ENCODE measurements around the gene PLXDC1.

The PLXDC1 gene

GRCh38 chr17:39104046-39104445 is 47.4 kb downstream of the PLXDC1 start:
- TF ChIP-seq CTCF (IDR thresholded peaks at IDR 0.05; ENCODE audit: low read depth, low read length, missing control alignments), result no peak
- H3K36me3 ChIP-seq (replicated peaks), result no peaks in the 10 kb centered on the region
- no peak overlapping the region for H3K27ac ChIP-seq
- peaks cover 9% of the 10 kb centered on the region for H3K27me3 ChIP-seq (replicated peaks)
- in situ Hi-C loops (cut with HindIII; ENCODE audit: low pct_ligation_motif_present, low sequenced_read_pairs), result no loop called here
- H3K4me3 ChIP-seq (ENCODE audit: low read depth, low read length), result no peak overlapping the region
- DNase-seq, result peak; percentile 63

DNA sequence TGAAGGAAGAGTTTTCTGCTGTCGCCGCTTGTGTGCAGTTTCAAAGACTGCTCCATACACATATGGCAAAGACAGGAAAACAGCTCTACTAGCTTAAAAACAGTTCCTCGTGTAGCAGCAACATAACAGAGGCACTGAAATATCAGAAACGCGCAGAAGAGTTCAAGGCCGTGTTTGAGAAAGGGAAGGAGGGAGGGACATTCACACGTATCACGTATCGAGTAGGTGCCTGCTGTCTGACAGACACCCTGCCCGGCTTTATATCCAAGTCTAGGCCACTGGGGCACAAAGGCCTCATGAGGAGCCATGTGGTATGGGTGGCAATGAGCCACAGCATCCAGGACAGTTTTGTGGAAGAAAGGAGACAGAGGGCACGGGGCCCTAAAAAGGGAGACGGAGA is 50.3 kb downstream of the PLXDC1 start:
- H3K4me3 ChIP-seq (ENCODE audit: low read depth, low read length), result no peak overlapping the region
- DNase-seq, result no peak
- peaks cover 4% of the 10 kb centered on the region for H3K27me3 ChIP-seq (replicated peaks)
- no peak overlapping the region for H3K27ac ChIP-seq
- no peaks in the 10 kb centered on the region for H3K36me3 ChIP-seq (replicated peaks)
- in situ Hi-C loops (cut with HindIII; ENCODE audit: low pct_ligation_motif_present, low sequenced_read_pairs), result no loop called here
- TF ChIP-seq CTCF (IDR thresholded peaks at IDR 0.05; ENCODE audit: low read depth, low read length, missing control alignments), result no peak

DNA sequence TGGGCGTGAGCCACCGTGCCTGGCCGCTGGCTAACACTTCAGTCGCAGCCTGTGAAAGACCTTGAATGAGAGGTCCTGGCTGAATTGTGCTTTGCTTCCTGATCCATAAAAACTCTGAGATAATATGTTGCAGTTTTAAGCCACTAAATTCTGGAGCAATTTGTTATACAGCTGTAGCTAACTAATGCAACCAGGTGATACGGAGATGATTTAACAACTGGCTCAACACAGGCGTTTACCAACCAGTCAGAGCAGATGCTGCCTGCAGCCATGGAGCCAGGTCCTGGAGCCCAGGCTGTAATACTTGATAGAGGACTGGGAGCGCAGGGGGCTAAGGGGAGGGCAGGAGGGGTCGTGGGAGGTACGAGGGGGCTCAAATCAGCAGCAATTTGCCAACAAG is 50.9 kb downstream of the PLXDC1 start:
- DNase-seq, result no peak
- Histone ChIP-seq H3K36me3 (replicated peaks) (no peaks in the 10 kb centered on the region), H3K27me3 (replicated peaks) (peaks cover 4% of the 10 kb centered on the region), H3K4me3 (ENCODE audit: low read depth, low read length) (no peak overlapping the region), H3K27ac (no peak overlapping the region)
- in situ Hi-C loops (cut with HindIII; ENCODE audit: low pct_ligation_motif_present, low sequenced_read_pairs), result no loop called here
- no peak for TF ChIP-seq CTCF (IDR thresholded peaks at IDR 0.05; ENCODE audit: low read depth, low read length, missing control alignments)

DNA sequence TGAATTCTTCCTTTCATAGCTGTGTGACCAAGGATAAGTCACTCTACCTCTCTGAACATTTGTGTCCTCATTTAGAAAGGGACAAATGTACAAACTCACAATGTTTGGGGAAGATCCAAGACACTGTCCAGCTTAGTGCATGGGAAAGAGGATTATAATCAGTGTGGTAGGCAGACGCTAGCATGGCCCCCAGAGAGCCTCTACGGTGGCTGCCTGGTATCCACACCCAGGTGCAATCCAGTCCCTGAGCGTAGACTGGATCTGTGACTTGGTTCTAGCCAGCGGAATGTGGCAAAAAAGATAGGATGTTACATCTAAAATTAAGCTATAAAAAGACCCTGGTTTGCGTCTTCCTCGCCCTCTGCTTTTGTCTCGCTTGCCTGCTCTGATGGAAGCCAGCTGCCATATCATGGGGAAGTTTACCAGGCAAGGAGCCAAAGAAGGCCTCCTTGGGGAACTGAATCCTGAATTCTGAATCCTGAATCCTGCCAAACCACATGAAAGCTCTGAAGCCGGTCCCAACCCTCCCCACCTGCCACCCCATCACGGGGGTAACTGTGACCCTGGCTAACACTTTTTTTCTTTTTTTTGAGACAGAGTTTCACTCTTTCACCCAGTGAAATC is 51.7 kb downstream of the PLXDC1 start:
- in situ Hi-C loops (cut with HindIII; ENCODE audit: low pct_ligation_motif_present, low sequenced_read_pairs), result no loop called here
- DNase-seq, result no peak
- peaks cover 4% of the 10 kb centered on the region for H3K27me3 ChIP-seq (replicated peaks)
- no peak overlapping the region for H3K4me3 ChIP-seq (ENCODE audit: low read depth, low read length)
- no peaks in the 10 kb centered on the region for H3K36me3 ChIP-seq (replicated peaks)
- TF ChIP-seq CTCF (IDR thresholded peaks at IDR 0.05; ENCODE audit: low read depth, low read length, missing control alignments), result no peak
- H3K27ac ChIP-seq, result no peak overlapping the region

DNA sequence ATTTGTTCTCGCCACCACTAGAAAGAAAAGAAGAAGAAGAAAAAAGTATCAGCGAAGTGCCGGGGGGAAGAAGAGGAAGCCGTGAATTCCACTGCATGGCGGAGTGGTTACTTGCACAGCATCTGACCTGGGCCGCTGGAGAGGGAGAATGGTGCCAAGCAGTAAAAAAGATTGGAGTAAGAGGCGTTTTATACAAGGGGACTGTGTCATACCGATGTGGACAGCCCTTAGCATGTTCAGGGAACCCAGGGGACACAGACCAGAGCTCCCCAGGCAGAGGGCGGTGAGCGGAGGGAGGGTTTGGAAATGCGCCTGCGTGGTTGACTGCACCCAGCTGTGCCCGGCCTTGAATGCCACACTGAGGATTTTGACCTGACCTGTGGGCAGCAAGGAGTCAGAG is 52.8 kb downstream of the PLXDC1 start:
- Histone ChIP-seq H3K27me3 (replicated peaks) (peaks cover 4% of the 10 kb centered on the region), H3K36me3 (replicated peaks) (no peaks in the 10 kb centered on the region), H3K4me3 (ENCODE audit: low read depth, low read length) (no peak overlapping the region), H3K27ac (no peak overlapping the region)
- no peak for TF ChIP-seq CTCF (IDR thresholded peaks at IDR 0.05; ENCODE audit: low read depth, low read length, missing control alignments)
- in situ Hi-C loops (cut with HindIII; ENCODE audit: low pct_ligation_motif_present, low sequenced_read_pairs), result no loop called here
- DNase-seq, result no peak

GRCh38 chr17:39097537-39097936 is 53.9 kb downstream of the PLXDC1 start:
- no peak for DNase-seq
- Histone ChIP-seq H3K27ac (no peak overlapping the region), H3K36me3 (replicated peaks) (no peaks in the 10 kb centered on the region), H3K27me3 (replicated peaks) (peaks cover 4% of the 10 kb centered on the region), H3K4me3 (ENCODE audit: low read depth, low read length) (no peak overlapping the region)
- TF ChIP-seq CTCF (IDR thresholded peaks at IDR 0.05; ENCODE audit: low read depth, low read length, missing control alignments), result no peak
- in situ Hi-C loops (cut with HindIII; ENCODE audit: low pct_ligation_motif_present, low sequenced_read_pairs), result no loop called here
